GM23338 (cell line): ENCODE data around the gene NOA1. TPM values are rescaled to one million over a fixed set of nuclear protein-coding genes. Genes with fewer than 3 reads are reported as not detected.
"Not testable (repeated sequence)": the region's sequence is repeated elsewhere in the genome, so short reads cannot be mapped to it uniquely, and the experiment has no call there.

Source experiments
- ATAC-seq: fragments of 200-7000 bp; cut with Tn5 transposase; 3 replicates; pipeline ENCODE4 v1.9.1; 2020
- DNase-seq: peaks from one replicate; pipeline ENCODE4 v3.0.0-alpha.2; 2015; ENCODE audit warnings: low spot score
- H2AFZ ChIP-seq: fragments of 200-600 bp; sonication (generic); 2 replicates; pipeline ENCODE4 v1.8.0; 2016; ENCODE audit warnings: antibody characterized with exemption, mild to moderate bottlenecking, moderate library complexity
- H3F3A ChIP-seq: fragments of 200-600 bp; sonication (generic); replicated peaks from 2 replicates; pipeline ENCODE4 v1.8.0; 2017; ENCODE audit warnings: antibody characterized with exemption, mixed run types, low read depth
- H3K27ac ChIP-seq: fragments of 200-600 bp; sonication (generic); 2 replicates; pipeline ENCODE4 v1.6.1; 2016; ENCODE audit warnings: low read depth
- H3K27me3 ChIP-seq: fragments of 200-600 bp; sonication (generic); 2 replicates; pipeline ENCODE4 v1.8.0; 2016; ENCODE audit warnings: mild to moderate bottlenecking, mixed run types, moderate library complexity; ENCODE audit not compliant: insufficient read depth
- H3K36me3 ChIP-seq: fragments of 200-600 bp; sonication (generic); 2 replicates; pipeline ENCODE4 v1.8.0; 2016; ENCODE audit warnings: mild to moderate bottlenecking; ENCODE audit not compliant: insufficient read depth
- H3K4me1 ChIP-seq: fragments of 200-600 bp; sonication (generic); 2 replicates; pipeline ENCODE4 v1.8.0; 2016; ENCODE audit warnings: mild to moderate bottlenecking, moderate library complexity; ENCODE audit not compliant: insufficient read depth
- H3K4me2 ChIP-seq: fragments of 200-600 bp; sonication (generic); 2 replicates; pipeline ENCODE4 v1.7.1; 2017; ENCODE audit warnings: mixed run types
- H3K4me3 ChIP-seq: fragments of 200-600 bp; sonication (generic); 2 replicates; pipeline ENCODE4 v1.6.1; 2016; ENCODE audit warnings: mixed run types
- H3K79me2 ChIP-seq: fragments of 200-600 bp; sonication (generic); replicated peaks from 2 replicates; pipeline ENCODE4 v1.8.0; 2017; ENCODE audit warnings: mild to moderate bottlenecking; ENCODE audit not compliant: insufficient read depth
- H3K9me2 ChIP-seq: fragments of 200-600 bp; sonication (generic); 2 replicates; pipeline ENCODE4 v1.8.0; 2017; ENCODE audit not compliant: insufficient read depth
- H4K20me1 ChIP-seq: fragments of 200-600 bp; sonication (generic); replicated peaks from 2 replicates; pipeline ENCODE4 v1.8.0; 2017; ENCODE audit warnings: mild to moderate bottlenecking; ENCODE audit not compliant: insufficient read depth
- H3K27ac Mint-ChIP-seq: 2 replicates; pipeline ENCODE4 v1.8.0; 2020; ENCODE audit warnings: inconsistent platforms, mild to moderate bottlenecking, moderate library complexity, mixed read lengths
- H3K27me3 Mint-ChIP-seq: 3 replicates; pipeline ENCODE4 v1.8.0; 2022; ENCODE audit warnings: low read depth, mild to moderate bottlenecking, moderate library complexity, mixed read lengths, inconsistent platforms; ENCODE audit not compliant: insufficient read depth, poor library complexity
- H3K36me3 Mint-ChIP-seq: 3 replicates; pipeline ENCODE4 v1.8.0; 2021; ENCODE audit warnings: low read depth, mild to moderate bottlenecking, inconsistent platforms, moderate library complexity, mixed read lengths
- H3K4me1 Mint-ChIP-seq: 3 replicates; pipeline ENCODE4 v1.8.0; 2020; ENCODE audit warnings: mild to moderate bottlenecking, inconsistent platforms, mixed read lengths
- H3K4me3 Mint-ChIP-seq: 3 replicates; pipeline ENCODE4 v1.8.0; 2021; ENCODE audit warnings: moderate library complexity, mild to moderate bottlenecking, inconsistent platforms, mixed read lengths
- H3K9me3 Mint-ChIP-seq: 3 replicates; pipeline ENCODE4 v1.8.0; 2020; ENCODE audit warnings: moderate library complexity, mild to moderate bottlenecking, inconsistent platforms, mixed read lengths
- CREB1 ChIP-seq: fragments of 250-450 bp; sonication (Bioruptor Pico); IDR thresholded peaks from 2 replicates; pipeline ENCODE4 v1.5.0; 2020; ENCODE audit warnings: low read depth, mild to moderate bottlenecking, moderate library complexity
- EZH2 ChIP-seq: fragments of 200-600 bp; sonication (generic); IDR thresholded peaks from one replicate; pipeline ENCODE4 v1.8.0; 2017; ENCODE audit warnings: antibody characterized with exemption, mild to moderate bottlenecking, low read depth; ENCODE audit not compliant: unreplicated experiment
- EZH2phosphoT487 ChIP-seq: fragments of 200-600 bp; sonication (generic); IDR thresholded peaks from one replicate; pipeline ENCODE4 v1.8.1; 2018; ENCODE audit warnings: antibody characterized with exemption; ENCODE audit not compliant: unreplicated experiment
- JUNB ChIP-seq: IDR thresholded peaks from one replicate; pipeline ENCODE4 v1.6.1; 2016; ENCODE audit warnings: antibody characterized with exemption; ENCODE audit not compliant: unreplicated experiment
- STAT1 ChIP-seq: IDR thresholded peaks from one replicate; pipeline ENCODE4 v1.6.1; 2016; ENCODE audit warnings: antibody characterized with exemption; ENCODE audit not compliant: unreplicated experiment
- polyA plus RNA-seq: library from polyadenylated mRNA; unstranded; fragments of >200 nt; fragmentation: Nextera tagmentation; extraction: Ambion mirVana; gene quantifications from 2 replicates; pipeline ENCODE4 v1.2.1, GENCODE V29; 2016
- total RNA-seq: library from RNA; depleted of rRNA; stranded (reverse); fragments of >200 nt; shearing (Covaris generic); gene quantifications from 2 replicates; pipeline ENCODE4 v1.2.3, GENCODE V29; 2014
- TF ChIP-seq, protein P1 (sequence below), 2 experiments: fragments of 200-600 bp in 1 of 2; sonication (generic) in 1 of 2; conservative IDR thresholded peaks; 2 replicates each; pipeline versions ENCODE4 v1.5.1 to v1.6.1; 2016 to 2017; ENCODE audit warnings: antibody characterized with exemption in 2 of 2, low read depth in 2 of 2, mild to moderate bottlenecking in 2 of 2, moderate library complexity in 1 of 2
- TF ChIP-seq, protein P2 (sequence below): fragments of 250-450 bp; sonication (Bioruptor Pico); IDR thresholded peaks from 2 replicates; pipeline ENCODE4 v1.5.0; 2020; ENCODE audit warnings: mild to moderate bottlenecking, moderate library complexity
- TF ChIP-seq, protein P3 (sequence below): IDR thresholded peaks from one replicate; pipeline ENCODE4 v1.6.1; 2018; ENCODE audit warnings: antibody characterized with exemption; ENCODE audit not compliant: unreplicated experiment

The NOA1 gene
- total and polyA plus RNA-seq, 2 experiments from 2014 or later: 15.1 to 50.2 TPM

DNA sequence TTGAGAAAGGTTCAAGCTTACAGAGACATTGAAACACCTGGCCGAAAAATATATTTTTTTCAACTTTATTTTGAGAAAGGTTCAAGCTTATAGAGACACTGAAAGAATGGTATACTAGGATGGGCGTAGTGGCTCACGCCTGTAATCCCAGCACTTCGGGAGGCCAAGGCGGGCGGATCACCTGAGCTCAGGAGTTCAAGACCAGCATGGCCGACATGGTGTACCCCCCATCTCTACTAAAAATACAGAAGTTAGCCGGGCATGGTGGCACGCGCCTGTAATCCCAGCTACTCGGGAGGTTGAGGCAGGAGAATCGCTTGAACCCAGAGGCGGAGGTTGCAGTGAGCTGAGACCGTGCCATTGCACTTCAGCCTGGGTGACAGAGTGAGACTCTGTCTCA lies 37.6 kb downstream of the NOA1 start:
- not testable (repeated sequence) for H3K27me3 ChIP-seq, H3K27ac Mint-ChIP-seq, H3K4me2 ChIP-seq, H3K9me2 ChIP-seq, H3K4me3 ChIP-seq, H3K27me3 Mint-ChIP-seq, H3F3A ChIP-seq, H3K79me2 ChIP-seq, DNase-seq, H3K36me3 ChIP-seq, H3K4me1 Mint-ChIP-seq, H3K4me1 ChIP-seq, H3K9me3 Mint-ChIP-seq, H3K36me3 Mint-ChIP-seq, H3K4me3 Mint-ChIP-seq, H2AFZ ChIP-seq, ATAC-seq, H3K27ac ChIP-seq, H4K20me1 ChIP-seq

DNA sequence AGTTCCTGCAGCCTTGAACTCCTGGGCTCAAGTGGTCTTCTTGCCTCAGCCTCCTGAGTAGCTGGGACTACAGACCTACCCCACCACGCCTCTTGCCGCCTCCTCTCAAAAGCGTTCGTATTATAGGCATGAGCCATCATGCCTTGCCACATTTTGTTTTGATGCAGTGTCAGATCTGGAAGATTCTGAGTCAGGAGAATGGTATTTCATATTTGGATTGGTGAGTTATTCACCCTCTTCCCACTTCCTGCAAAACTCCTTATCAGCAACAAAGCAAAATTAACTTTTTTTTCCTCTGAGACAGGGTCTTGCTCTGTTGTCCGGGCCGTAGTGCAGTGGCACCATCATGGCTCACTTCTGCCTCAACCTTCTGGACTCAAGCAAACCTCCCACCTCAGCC lies 40.1 kb downstream of the NOA1 start:
- Histone ChIP-seq H3K4me1 (no peaks in the 10 kb centered on the region), H3K9me2 (no peaks in the 10 kb centered on the region), H3K79me2 (peaks cover 10% of the 10 kb centered on the region), H3K27ac (no peak overlapping the region), H3F3A (no peaks in the 10 kb centered on the region), H4K20me1 (peaks cover 6% of the 10 kb centered on the region; the same call in 1 of the 2 replicates), H3K27me3 (no peaks in the 10 kb centered on the region), H3K4me3 (no peak overlapping the region), H3K36me3 (no peaks in the 10 kb centered on the region), H2AFZ (no peak overlapping the region), H3K4me2 (no peak overlapping the region)
- ATAC-seq (no peak), DNase-seq (no peak)
- Mint-ChIP-seq H3K4me3 (no peak overlapping the region), H3K4me1 (no peaks in the 10 kb centered on the region), H3K27ac (no peak overlapping the region), H3K36me3 (peaks cover 8% of the 10 kb centered on the region), H3K9me3 (no peaks in the 10 kb centered on the region), H3K27me3 (no peaks in the 10 kb centered on the region)
- TF ChIP-seq, protein P1, sequence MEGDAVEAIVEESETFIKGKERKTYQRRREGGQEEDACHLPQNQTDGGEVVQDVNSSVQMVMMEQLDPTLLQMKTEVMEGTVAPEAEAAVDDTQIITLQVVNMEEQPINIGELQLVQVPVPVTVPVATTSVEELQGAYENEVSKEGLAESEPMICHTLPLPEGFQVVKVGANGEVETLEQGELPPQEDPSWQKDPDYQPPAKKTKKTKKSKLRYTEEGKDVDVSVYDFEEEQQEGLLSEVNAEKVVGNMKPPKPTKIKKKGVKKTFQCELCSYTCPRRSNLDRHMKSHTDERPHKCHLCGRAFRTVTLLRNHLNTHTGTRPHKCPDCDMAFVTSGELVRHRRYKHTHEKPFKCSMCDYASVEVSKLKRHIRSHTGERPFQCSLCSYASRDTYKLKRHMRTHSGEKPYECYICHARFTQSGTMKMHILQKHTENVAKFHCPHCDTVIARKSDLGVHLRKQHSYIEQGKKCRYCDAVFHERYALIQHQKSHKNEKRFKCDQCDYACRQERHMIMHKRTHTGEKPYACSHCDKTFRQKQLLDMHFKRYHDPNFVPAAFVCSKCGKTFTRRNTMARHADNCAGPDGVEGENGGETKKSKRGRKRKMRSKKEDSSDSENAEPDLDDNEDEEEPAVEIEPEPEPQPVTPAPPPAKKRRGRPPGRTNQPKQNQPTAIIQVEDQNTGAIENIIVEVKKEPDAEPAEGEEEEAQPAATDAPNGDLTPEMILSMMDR (conservative IDR thresholded peaks at IDR 0.05; ENCODE audit: low read depth in 2 of 2): no peak
- TF ChIP-seq CREB1 (CRISPR knock-in tag) (no peak), EZH2 (no peak), EZH2phosphoT487 (no peak), JUNB (no peak), STAT1 (no peak)
- TF ChIP-seq, protein P2, sequence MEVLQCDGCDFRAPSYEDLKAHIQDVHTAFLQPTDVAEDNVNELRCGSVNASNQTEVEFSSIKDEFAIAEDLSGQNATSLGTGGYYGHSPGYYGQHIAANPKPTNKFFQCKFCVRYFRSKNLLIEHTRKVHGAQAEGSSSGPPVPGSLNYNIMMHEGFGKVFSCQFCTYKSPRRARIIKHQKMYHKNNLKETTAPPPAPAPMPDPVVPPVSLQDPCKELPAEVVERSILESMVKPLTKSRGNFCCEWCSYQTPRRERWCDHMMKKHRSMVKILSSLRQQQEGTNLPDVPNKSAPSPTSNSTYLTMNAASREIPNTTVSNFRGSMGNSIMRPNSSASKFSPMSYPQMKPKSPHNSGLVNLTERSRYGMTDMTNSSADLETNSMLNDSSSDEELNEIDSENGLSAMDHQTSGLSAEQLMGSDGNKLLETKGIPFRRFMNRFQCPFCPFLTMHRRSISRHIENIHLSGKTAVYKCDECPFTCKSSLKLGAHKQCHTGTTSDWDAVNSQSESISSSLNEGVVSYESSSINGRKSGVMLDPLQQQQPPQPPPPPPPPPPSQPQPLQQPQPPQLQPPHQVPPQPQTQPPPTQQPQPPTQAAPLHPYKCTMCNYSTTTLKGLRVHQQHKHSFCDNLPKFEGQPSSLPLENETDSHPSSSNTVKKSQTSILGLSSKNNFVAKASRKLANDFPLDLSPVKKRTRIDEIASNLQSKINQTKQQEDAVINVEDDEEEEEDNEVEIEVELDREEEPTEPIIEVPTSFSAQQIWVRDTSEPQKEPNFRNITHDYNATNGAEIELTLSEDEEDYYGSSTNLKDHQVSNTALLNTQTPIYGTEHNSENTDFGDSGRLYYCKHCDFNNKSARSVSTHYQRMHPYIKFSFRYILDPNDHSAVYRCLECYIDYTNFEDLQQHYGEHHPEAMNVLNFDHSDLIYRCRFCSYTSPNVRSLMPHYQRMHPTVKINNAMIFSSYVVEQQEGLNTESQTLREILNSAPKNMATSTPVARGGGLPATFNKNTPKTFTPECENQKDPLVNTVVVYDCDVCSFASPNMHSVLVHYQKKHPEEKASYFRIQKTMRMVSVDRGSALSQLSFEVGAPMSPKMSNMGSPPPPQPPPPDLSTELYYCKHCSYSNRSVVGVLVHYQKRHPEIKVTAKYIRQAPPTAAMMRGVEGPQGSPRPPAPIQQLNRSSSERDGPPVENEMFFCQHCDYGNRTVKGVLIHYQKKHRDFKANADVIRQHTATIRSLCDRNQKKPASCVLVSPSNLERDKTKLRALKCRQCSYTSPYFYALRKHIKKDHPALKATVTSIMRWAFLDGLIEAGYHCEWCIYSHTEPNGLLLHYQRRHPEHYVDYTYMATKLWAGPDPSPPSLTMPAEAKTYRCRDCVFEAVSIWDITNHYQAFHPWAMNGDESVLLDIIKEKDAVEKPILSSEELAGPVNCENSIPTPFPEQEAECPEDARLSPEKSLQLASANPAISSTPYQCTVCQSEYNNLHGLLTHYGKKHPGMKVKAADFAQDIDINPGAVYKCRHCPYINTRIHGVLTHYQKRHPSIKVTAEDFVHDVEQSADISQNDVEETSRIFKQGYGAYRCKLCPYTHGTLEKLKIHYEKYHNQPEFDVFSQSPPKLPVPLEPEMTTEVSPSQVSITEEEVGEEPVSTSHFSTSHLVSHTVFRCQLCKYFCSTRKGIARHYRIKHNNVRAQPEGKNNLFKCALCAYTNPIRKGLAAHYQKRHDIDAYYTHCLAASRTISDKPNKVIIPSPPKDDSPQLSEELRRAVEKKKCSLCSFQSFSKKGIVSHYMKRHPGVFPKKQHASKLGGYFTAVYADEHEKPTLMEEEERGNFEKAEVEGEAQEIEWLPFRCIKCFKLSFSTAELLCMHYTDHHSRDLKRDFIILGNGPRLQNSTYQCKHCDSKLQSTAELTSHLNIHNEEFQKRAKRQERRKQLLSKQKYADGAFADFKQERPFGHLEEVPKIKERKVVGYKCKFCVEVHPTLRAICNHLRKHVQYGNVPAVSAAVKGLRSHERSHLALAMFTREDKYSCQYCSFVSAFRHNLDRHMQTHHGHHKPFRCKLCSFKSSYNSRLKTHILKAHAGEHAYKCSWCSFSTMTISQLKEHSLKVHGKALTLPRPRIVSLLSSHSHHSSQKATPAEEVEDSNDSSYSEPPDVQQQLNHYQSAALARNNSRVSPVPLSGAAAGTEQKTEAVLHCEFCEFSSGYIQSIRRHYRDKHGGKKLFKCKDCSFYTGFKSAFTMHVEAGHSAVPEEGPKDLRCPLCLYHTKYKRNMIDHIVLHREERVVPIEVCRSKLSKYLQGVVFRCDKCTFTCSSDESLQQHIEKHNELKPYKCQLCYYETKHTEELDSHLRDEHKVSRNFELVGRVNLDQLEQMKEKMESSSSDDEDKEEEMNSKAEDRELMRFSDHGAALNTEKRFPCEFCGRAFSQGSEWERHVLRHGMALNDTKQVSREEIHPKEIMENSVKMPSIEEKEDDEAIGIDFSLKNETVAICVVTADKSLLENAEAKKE (CRISPR knock-in tag): no peak
- TF ChIP-seq, protein P3, sequence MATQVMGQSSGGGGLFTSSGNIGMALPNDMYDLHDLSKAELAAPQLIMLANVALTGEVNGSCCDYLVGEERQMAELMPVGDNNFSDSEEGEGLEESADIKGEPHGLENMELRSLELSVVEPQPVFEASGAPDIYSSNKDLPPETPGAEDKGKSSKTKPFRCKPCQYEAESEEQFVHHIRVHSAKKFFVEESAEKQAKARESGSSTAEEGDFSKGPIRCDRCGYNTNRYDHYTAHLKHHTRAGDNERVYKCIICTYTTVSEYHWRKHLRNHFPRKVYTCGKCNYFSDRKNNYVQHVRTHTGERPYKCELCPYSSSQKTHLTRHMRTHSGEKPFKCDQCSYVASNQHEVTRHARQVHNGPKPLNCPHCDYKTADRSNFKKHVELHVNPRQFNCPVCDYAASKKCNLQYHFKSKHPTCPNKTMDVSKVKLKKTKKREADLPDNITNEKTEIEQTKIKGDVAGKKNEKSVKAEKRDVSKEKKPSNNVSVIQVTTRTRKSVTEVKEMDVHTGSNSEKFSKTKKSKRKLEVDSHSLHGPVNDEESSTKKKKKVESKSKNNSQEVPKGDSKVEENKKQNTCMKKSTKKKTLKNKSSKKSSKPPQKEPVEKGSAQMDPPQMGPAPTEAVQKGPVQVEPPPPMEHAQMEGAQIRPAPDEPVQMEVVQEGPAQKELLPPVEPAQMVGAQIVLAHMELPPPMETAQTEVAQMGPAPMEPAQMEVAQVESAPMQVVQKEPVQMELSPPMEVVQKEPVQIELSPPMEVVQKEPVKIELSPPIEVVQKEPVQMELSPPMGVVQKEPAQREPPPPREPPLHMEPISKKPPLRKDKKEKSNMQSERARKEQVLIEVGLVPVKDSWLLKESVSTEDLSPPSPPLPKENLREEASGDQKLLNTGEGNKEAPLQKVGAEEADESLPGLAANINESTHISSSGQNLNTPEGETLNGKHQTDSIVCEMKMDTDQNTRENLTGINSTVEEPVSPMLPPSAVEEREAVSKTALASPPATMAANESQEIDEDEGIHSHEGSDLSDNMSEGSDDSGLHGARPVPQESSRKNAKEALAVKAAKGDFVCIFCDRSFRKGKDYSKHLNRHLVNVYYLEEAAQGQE: no peak
